Mammary epithelial cell (primary cell): Measurements from ENCODE around the gene QKI.

Source experiments
- CTCF ChIP-seq, 2 donors: IDR thresholded peaks in 1 of 2; conservative IDR thresholded peaks in 1 of 2; 2 replicates each; pipeline ENCODE4 v1.5.1; 2011 to 2012; ENCODE audit warnings: inconsistent platforms in 2 of 2, low read length in 2 of 2, mild to moderate bottlenecking in 2 of 2, control low read depth in 1 of 2, low read depth in 1 of 2; ENCODE audit not compliant: insufficient read depth in 1 of 2; ENCODE audit errors: extremely low read depth in 1 of 2
- EZH2 ChIP-seq: IDR thresholded peaks from 2 replicates; pipeline ENCODE4 v1.6.1; 2012; ENCODE audit warnings: low read length, inconsistent platforms, borderline replicate concordance

- TF ChIP-seq CTCF (conservative IDR thresholded peaks at IDR 0.05 in 1 of 2, IDR thresholded peaks at IDR 0.05 in 1 of 2; ENCODE audit: extremely low read depth in 1 of 2, insufficient read depth in 1 of 2, low read depth in 1 of 2, low read length in 2 of 2) (no peak), EZH2 (no peak)
Observed at GRCh38 chr6:163463795-163464194, 49.3 kb downstream of the QKI start.
